K562 treated with DMSO at 1 percent for 24 hours (cell line): ENCODE data around the gene PPA2. TPM values are rescaled to one million over a fixed set of nuclear protein-coding genes. Genes with fewer than 3 reads are reported as not detected.

Experiments used
- total RNA-seq: library from RNA; unstranded; fragments of 300-600 nt; gene quantifications from 2 replicates; pipeline ENCODE4 v1.2.3, GENCODE V29; 2022; ENCODE audit warnings: low read depth; ENCODE audit not compliant: insufficient read depth

Gene PPA2
- total RNA-seq, result 36.0 and 57.5 TPM in 2 replicates

GRCh38 chr4:105473324-105474098 lies at the start of gene PPA2:
PPA2 (minus strand) TSS chr4:105474062; CDS start chr4:105474050, 12 bp downstream.

Other genes starting within 250 kb of the PPA2 start
- gene ARHGEF38, start 78.6 kb upstream of the PPA2 start, total RNA-seq, result not detected in 2 replicates
- gene INTS12, start 234.6 kb upstream of the PPA2 start, total RNA-seq, result 16.5 and 22.8 TPM in 2 replicates
- 4.5 and 6.8 TPM in 2 replicates for gene GSTCD, start 234.7 kb upstream of the PPA2 start, total RNA-seq